A549 (cell line): Measurements from ENCODE around the gene PROCR. TPM values are rescaled to one million over a fixed set of nuclear protein-coding genes. Genes with fewer than 3 reads are reported as not detected.

Source experiments
- ATAC-seq, 2 experiments: fragments of 200-7000 bp in 1 of 2; fragments of >200 bp in 1 of 2; cut with Nextera tagmentation in 1 of 2; cut with Tn5 transposase in 1 of 2; 3 replicates each; pipeline versions ENCODE4 v1.8.0 to v1.9.1; 2018 to 2020; ENCODE audit warnings: mild to moderate bottlenecking in 1 of 2, moderate library complexity in 1 of 2
- CTCF ChIA-PET: fragments of 300-600 bp; sonication (Branson Sonifier 250); formaldehyde crosslinking; extraction: SDS; loops from one replicate; lab custom pipeline; 2021; ENCODE audit warnings: antibody characterized with exemption, inconsistent platforms; lab: Yijun Ruan, JAX
- POLR2A ChIA-PET: fragments of 350-600 bp; formaldehyde crosslinking; extraction: SDS; loops from one replicate; lab custom pipeline; 2021; ENCODE audit warnings: antibody characterized with exemption, inconsistent platforms; lab: Yijun Ruan, JAX
- DNase-seq, 2 experiments: peaks; one replicate each; pipeline versions ENCODE4 v3.0.0 to v3.0.0-alpha.2; 2011 to 2016; ENCODE audit warnings: low read depth in 1 of 2, low spot score in 1 of 2
- FAIRE-seq: peaks from 2 replicates; lab custom pipeline; 2011; peaks lifted over from hg19 to GRCh38; lab: Jason Lieb, UNC
- H3K27ac ChIP-seq, 2 experiments: fragments of >200 bp; sonication (Bioruptor Twin); formaldehyde crosslinking; 3 replicates each; pipeline ENCODE4 v1.5.1; 2016 to 2017
- H3K4me1 ChIP-seq: fragments of >200 bp; sonication (Bioruptor Twin); formaldehyde crosslinking; 3 replicates; pipeline ENCODE4 v1.6.1; 2016
- H3K4me2 ChIP-seq: fragments of >200 bp; sonication (Bioruptor Twin); formaldehyde crosslinking; 3 replicates; pipeline ENCODE4 v1.6.1; 2016
- H3K4me3 ChIP-seq: fragments of >200 bp; sonication (Bioruptor Twin); formaldehyde crosslinking; 3 replicates; pipeline ENCODE4 v1.5.1; 2016
- H3K9me3 ChIP-seq: fragments of >200 bp; sonication (Bioruptor Twin); formaldehyde crosslinking; 3 replicates; pipeline ENCODE4 v1.6.1; 2016
- CBX2 ChIP-seq: fragments of 200-600 bp; sonication (generic); IDR thresholded peaks from 2 replicates; pipeline ENCODE4 v1.6.1; 2016; ENCODE audit warnings: low read depth, mild to moderate bottlenecking, borderline replicate concordance
- CEBPB ChIP-seq, 2 experiments: fragments of >200 bp in 1 of 2; sonication (Bioruptor Twin) in 1 of 2; formaldehyde crosslinking in 1 of 2; IDR thresholded peaks; 2 replicates each; pipeline ENCODE4 v1.6.1; 2012 to 2016
- CHD2 ChIP-seq: fragments of 150-350 bp; IDR thresholded peaks from 2 replicates; pipeline ENCODE4 v1.6.1; 2014; ENCODE audit warnings: low read length; ENCODE audit not compliant: partially characterized antibody
- CHD4 ChIP-seq: fragments of 200-600 bp; sonication (generic); IDR thresholded peaks from 2 replicates; pipeline ENCODE4 v1.6.1; 2016; ENCODE audit warnings: antibody characterized with exemption, mild to moderate bottlenecking, borderline replicate concordance
- ESRRA ChIP-seq: fragments of 150-350 bp; IDR thresholded peaks from 2 replicates; pipeline ENCODE4 v1.6.1; 2014; ENCODE audit warnings: mild to moderate bottlenecking, low read length, borderline replicate concordance
- FOSL2 ChIP-seq, 2 experiments: fragments of 450-650 bp in 1 of 2; fragments of >200 bp in 1 of 2; sonication (Bioruptor Twin) in 1 of 2; formaldehyde crosslinking; IDR thresholded peaks; 2 replicates each; pipeline versions ENCODE4 v1.5.0 to v1.6.1; 2016 to 2020; ENCODE audit warnings: mild to moderate bottlenecking in 1 of 2, moderate library complexity in 1 of 2
- FOXS1 ChIP-seq: fragments of 250-450 bp; sonication (Bioruptor Pico); IDR thresholded peaks from 2 replicates; pipeline ENCODE4 v1.5.0; 2020; ENCODE audit warnings: mild to moderate bottlenecking, moderate library complexity
- HDAC2 ChIP-seq: fragments of 200-600 bp; sonication (generic); IDR thresholded peaks from 2 replicates; pipeline ENCODE4 v1.6.1; 2016
- HEYL ChIP-seq: fragments of 250-450 bp; sonication (Bioruptor Pico); IDR thresholded peaks from 2 replicates; pipeline ENCODE4 v1.8.0; 2021; ENCODE audit warnings: mild to moderate bottlenecking, moderate library complexity
- HOXA7 ChIP-seq: fragments of 250-450 bp; sonication (Bioruptor Pico); IDR thresholded peaks from 2 replicates; pipeline ENCODE4 v1.5.0; 2020; ENCODE audit warnings: mild to moderate bottlenecking, moderate library complexity
- HOXB5 ChIP-seq: fragments of 250-450 bp; sonication (Bioruptor Pico); IDR thresholded peaks from 2 replicates; pipeline ENCODE4 v1.5.0; 2020; ENCODE audit warnings: mild to moderate bottlenecking, moderate library complexity
- JUN ChIP-seq, 2 experiments: fragments of >200 bp; sonication (Bioruptor Twin); formaldehyde crosslinking; IDR thresholded peaks; 2 replicates in 1 of 2; 3 replicates in 1 of 2; pipeline ENCODE4 v1.6.1; 2016 to 2017
- JUNB ChIP-seq: fragments of >200 bp; sonication (Bioruptor Twin); formaldehyde crosslinking; IDR thresholded peaks from 2 replicates; pipeline ENCODE4 v1.6.1; 2016
- KDM5A ChIP-seq: fragments of 200-600 bp; sonication (generic); IDR thresholded peaks from 2 replicates; pipeline ENCODE4 v1.6.1; 2016; ENCODE audit warnings: antibody characterized with exemption, mild to moderate bottlenecking
- MAFK ChIP-seq: fragments of 450-650 bp; IDR thresholded peaks from 2 replicates; pipeline ENCODE4 v1.6.1; 2014; ENCODE audit not compliant: partially characterized antibody
- MYC ChIP-seq: IDR thresholded peaks from 2 replicates; pipeline ENCODE4 v1.6.1; 2012; ENCODE audit warnings: mild to moderate bottlenecking, inconsistent platforms, low read length, improper control_type of control experiment, borderline replicate concordance
- NFE2L2 ChIP-seq: fragments of 150-350 bp; conservative IDR thresholded peaks from 2 replicates; pipeline ENCODE4 v1.6.1; 2014; ENCODE audit warnings: low read length
- NPAS2 ChIP-seq: fragments of 250-450 bp; sonication (Bioruptor Pico); IDR thresholded peaks from 2 replicates; pipeline ENCODE4 v1.8.0; 2022; ENCODE audit warnings: mild to moderate bottlenecking, moderate library complexity, borderline replicate concordance
- NR3C1 ChIP-seq: fragments of >200 bp; sonication (Bioruptor Twin); formaldehyde crosslinking; IDR thresholded peaks from 3 replicates; pipeline ENCODE4 v1.6.1; 2017
- RAD21 ChIP-seq, 2 experiments: fragments of >200 bp in 1 of 2; sonication (Bioruptor Twin) in 1 of 2; formaldehyde crosslinking in 1 of 2; IDR thresholded peaks in 1 of 2; conservative IDR thresholded peaks in 1 of 2; 2 replicates in 1 of 2; 3 replicates in 1 of 2; pipeline ENCODE4 v1.6.1; 2012 to 2018; ENCODE audit warnings: inconsistent platforms in 1 of 2
- RARB ChIP-seq: fragments of 250-450 bp; sonication (Bioruptor Pico); IDR thresholded peaks from 2 replicates; pipeline ENCODE4 v1.8.0; 2021; ENCODE audit warnings: mild to moderate bottlenecking, moderate library complexity
- RFX5 ChIP-seq: fragments of 450-650 bp; IDR thresholded peaks from 2 replicates; pipeline ENCODE4 v1.7.1; 2014; ENCODE audit warnings: antibody characterized with exemption, mild to moderate bottlenecking, moderate library complexity
- SMC3 ChIP-seq: fragments of >200 bp; sonication (Bioruptor Twin); formaldehyde crosslinking; IDR thresholded peaks from 3 replicates; pipeline ENCODE4 v1.6.1; 2018; ENCODE audit warnings: inconsistent platforms
- SREBF2 ChIP-seq: fragments of 450-650 bp; IDR thresholded peaks from 2 replicates; pipeline ENCODE4 v1.6.1; 2014; ENCODE audit warnings: mild to moderate bottlenecking, moderate library complexity
- TP53 ChIP-seq: fragments of 250-450 bp; sonication (Bioruptor Pico); IDR thresholded peaks from 2 replicates; pipeline ENCODE4 v1.5.0; 2021; ENCODE audit warnings: mild to moderate bottlenecking, moderate library complexity
- ZC3H11A ChIP-seq: fragments of 450-650 bp; IDR thresholded peaks from 2 replicates; pipeline ENCODE4 v1.6.1; 2014; ENCODE audit warnings: antibody characterized with exemption, mild to moderate bottlenecking
- ZFP36 ChIP-seq: fragments of 450-650 bp; IDR thresholded peaks from 2 replicates; pipeline ENCODE4 v1.6.1; 2014; ENCODE audit warnings: borderline replicate concordance; ENCODE audit not compliant: partially characterized antibody
- ZNF302 ChIP-seq: fragments of 250-450 bp; sonication (Bioruptor Pico); IDR thresholded peaks from 2 replicates; pipeline ENCODE4 v1.9.0; 2021; ENCODE audit warnings: inconsistent platforms, mild to moderate bottlenecking, moderate library complexity
- ZSCAN20 ChIP-seq: fragments of 250-450 bp; sonication (Bioruptor Pico); IDR thresholded peaks from 2 replicates; pipeline ENCODE4 v1.8.0; 2022; ENCODE audit warnings: mild to moderate bottlenecking, moderate library complexity
- WGBS: methylation state at CpG from one replicate; pipeline ENCODE4 v1.1.6; 2017; ENCODE audit errors: missing lambda C conversion rate; 5-methylcytosine and 5-hydroxymethylcytosine counted together
- polyA plus RNA-seq, 4 experiments: library from polyadenylated mRNA; depleted of rRNA in 3 of 4; stranded (reverse); fragments of >200 nt; fragmentation: RNase III in 1 of 4; extraction: RNeasy Plus Mini Kit Qiagen cat#74134 plus additional on column Dnase treatment in 1 of 4; gene quantifications; 2 replicates in 3 of 4; 3 replicates in 1 of 4; pipeline ENCODE4 v1.2.3, GENCODE V29; 2011 to 2017
- TF ChIP-seq, protein P1 (sequence below): fragments of >200 bp; sonication (Bioruptor Twin); formaldehyde crosslinking; IDR thresholded peaks from 2 replicates; pipeline ENCODE4 v1.6.1; 2016
- TF ChIP-seq, protein P2 (sequence below): IDR thresholded peaks from 2 replicates; pipeline ENCODE4 v1.6.1; 2012; ENCODE audit warnings: low read depth, borderline replicate concordance
- TF ChIP-seq, protein P3 (sequence below): fragments of 150-350 bp; IDR thresholded peaks from 2 replicates; pipeline ENCODE4 v1.6.1; 2014; ENCODE audit warnings: low read depth, mild to moderate bottlenecking, low read length
- TF ChIP-seq, protein P4 (sequence below): fragments of >200 bp; sonication (Bioruptor Twin); formaldehyde crosslinking; IDR thresholded peaks from 3 replicates; pipeline ENCODE4 v1.6.1; 2016

Gene PROCR
- polyA plus RNA-seq, 2 of the 4 experiments (the other 2 are of a cell fraction) = 123 to 134 TPM

DNA sequence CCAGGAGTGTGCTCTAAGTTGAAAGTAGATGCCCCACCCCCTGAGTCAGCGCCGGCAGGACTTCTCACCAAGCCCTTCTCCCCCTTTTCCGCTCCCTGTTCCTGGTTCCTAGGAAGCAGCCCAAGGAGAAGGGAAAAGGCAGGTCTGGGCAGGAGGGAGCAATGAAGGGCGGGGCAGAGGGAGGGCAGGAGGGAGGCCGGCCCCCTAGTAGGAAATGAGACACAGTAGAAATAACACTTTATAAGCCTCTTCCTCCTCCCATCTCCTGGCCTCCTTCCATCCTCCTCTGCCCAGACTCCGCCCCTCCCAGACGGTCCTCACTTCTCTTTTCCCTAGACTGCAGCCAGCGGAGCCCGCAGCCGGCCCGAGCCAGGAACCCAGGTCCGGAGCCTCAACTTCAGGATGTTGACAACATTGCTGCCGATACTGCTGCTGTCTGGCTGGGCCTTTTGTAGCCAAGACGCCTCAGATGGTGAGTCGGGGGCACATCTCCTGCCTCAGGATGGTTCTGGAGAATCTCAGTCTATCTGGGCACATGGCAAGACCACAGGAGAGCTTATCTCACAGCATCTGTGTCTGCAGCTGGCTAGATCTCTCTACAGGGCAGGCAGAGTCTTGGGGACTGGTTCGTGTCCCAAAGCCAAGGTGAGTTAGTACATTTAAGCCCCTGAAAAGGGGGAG lies at the start of gene PROCR (continued):
- TF ChIP-seq ZSCAN20 (CRISPR knock-in tag) (no peak), SMC3 (0 out of 3 replicates have a peak, but pooled peaks have one; percentile 8), RAD21 (conservative IDR thresholded peaks at IDR 0.05 in 1 of 2, IDR thresholded peaks at IDR 0.05 in 1 of 2) (no peak; a peak in 2 of 5 replicates), RFX5 (no peak), KDM5A (no peak), JUN (IDR thresholded peaks at IDR 0.05) (peak in 1 of 2 experiments; percentile 28; a peak in 1 of 5 replicates), FOSL2 (IDR thresholded peaks at IDR 0.05) (no peak), FOSL2 (CRISPR knock-in tag; IDR thresholded peaks at IDR 0.05) (peak; percentile 7; the same call in 1 of the 2 replicates), JUNB (no peak), TP53 (CRISPR knock-in tag) (no peak), MYC (no peak), HDAC2 (no peak), ZNF302 (CRISPR knock-in tag) (no peak), FOXS1 (CRISPR knock-in tag) (no peak), CHD2 (no peak), CEBPB (IDR thresholded peaks at IDR 0.05) (no peak), RARB (CRISPR knock-in tag) (no peak), ZFP36 (no peak), ESRRA (no peak), HOXA7 (CRISPR knock-in tag) (no peak), NFE2L2 (no peak), CHD4 (no peak), HOXB5 (CRISPR knock-in tag) (no peak), NR3C1 (no peak)
- TF ChIP-seq, protein P1, sequence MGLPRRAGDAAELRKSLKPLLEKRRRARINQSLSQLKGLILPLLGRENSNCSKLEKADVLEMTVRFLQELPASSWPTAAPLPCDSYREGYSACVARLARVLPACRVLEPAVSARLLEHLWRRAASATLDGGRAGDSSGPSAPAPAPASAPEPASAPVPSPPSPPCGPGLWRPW = no peak
- TF ChIP-seq, protein P2, sequence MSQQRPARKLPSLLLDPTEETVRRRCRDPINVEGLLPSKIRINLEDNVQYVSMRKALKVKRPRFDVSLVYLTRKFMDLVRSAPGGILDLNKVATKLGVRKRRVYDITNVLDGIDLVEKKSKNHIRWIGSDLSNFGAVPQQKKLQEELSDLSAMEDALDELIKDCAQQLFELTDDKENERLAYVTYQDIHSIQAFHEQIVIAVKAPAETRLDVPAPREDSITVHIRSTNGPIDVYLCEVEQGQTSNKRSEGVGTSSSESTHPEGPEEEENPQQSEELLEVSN = 0 out of 2 replicates have a peak, but pooled peaks have one; percentile 11

DNA sequence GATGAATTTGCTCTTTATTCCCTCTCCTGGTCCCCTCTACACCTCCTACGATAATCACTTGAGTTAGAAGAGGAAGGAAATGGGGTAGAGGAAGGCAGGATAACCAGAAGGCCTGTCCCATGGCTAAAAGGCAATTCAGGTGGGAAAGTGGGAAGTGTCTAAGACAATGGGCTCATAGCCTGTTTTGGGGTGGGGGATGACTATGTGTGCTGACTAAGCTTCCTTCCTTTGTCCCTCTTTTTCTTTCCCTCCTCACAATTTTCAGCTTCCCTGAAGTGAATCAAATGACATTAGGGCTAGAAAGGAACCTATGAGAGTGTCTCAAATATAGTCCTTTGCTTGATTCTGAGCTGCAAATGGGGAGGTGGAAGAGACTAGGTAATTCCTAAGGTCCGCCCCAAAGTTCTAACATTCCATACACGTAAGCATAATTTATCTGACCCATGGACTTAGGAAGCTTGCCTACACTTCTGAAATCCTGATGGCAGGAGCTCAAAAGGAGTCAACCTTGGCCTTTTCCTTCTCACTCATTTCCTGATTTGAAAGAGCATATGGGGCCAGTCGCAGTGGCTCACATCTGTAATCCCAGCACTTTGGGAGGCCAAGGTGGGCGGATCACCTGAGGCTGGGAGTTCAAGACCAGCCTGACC lies 49.0 kb upstream of the PROCR start:
- Histone ChIP-seq H3K9me3 (no peaks in the 10 kb centered on the region), H3K27ac (no peak overlapping the region), H3K4me3 (no peak overlapping the region), H3K4me2 (no peak overlapping the region), H3K4me1 (no peaks in the 10 kb centered on the region)
- POLR2A ChIA-PET = no interaction called here
- WGBS = 94% methylated on average over 5 of the region's 5 CpGs
- no peak for FAIRE-seq
- no peak for DNase-seq
- TF ChIP-seq, protein P1 = no peak
- TF ChIP-seq NPAS2 (CRISPR knock-in tag) (no peak), RFX5 (no peak), HOXB5 (CRISPR knock-in tag) (no peak), CEBPB (IDR thresholded peaks at IDR 0.05) (no peak), CHD4 (no peak), NFE2L2 (no peak), CBX2 (no peak), ZC3H11A (no peak), ESRRA (no peak), HEYL (CRISPR knock-in tag) (no peak), SREBF2 (no peak), MAFK (no peak)
- TF ChIP-seq, protein P3, sequence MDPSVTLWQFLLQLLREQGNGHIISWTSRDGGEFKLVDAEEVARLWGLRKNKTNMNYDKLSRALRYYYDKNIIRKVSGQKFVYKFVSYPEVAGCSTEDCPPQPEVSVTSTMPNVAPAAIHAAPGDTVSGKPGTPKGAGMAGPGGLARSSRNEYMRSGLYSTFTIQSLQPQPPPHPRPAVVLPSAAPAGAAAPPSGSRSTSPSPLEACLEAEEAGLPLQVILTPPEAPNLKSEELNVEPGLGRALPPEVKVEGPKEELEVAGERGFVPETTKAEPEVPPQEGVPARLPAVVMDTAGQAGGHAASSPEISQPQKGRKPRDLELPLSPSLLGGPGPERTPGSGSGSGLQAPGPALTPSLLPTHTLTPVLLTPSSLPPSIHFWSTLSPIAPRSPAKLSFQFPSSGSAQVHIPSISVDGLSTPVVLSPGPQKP = no peak
- TF ChIP-seq, protein P4, sequence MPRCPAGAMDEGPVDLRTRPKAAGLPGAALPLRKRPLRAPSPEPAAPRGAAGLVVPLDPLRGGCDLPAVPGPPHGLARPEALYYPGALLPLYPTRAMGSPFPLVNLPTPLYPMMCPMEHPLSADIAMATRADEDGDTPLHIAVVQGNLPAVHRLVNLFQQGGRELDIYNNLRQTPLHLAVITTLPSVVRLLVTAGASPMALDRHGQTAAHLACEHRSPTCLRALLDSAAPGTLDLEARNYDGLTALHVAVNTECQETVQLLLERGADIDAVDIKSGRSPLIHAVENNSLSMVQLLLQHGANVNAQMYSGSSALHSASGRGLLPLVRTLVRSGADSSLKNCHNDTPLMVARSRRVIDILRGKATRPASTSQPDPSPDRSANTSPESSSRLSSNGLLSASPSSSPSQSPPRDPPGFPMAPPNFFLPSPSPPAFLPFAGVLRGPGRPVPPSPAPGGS = no peak
- CTCF ChIA-PET = interaction anchor here (0.9 to 2.4 kb wide), 10 partner anchors 13 to 249 kb away, joined by 3 to 20 read pairs (median 3); partner anchors contain the start of gene TRPC4AP
- no peak for ATAC-seq
